Brain microvascular endothelial cell (primary cell): ENCODE measurements around the gene CEP350.
A peak's percentile ranks its signal among the peaks of the same experiment; 100 is the strongest.
"Not testable (repeated sequence)": the region's sequence is repeated elsewhere in the genome, so short reads cannot be mapped to it uniquely, and the experiment has no call there.

Experiments used
- DNase-seq: peaks from one replicate; pipeline ENCODE4 v3.0.0-alpha.2; 2020
- H3K27ac ChIP-seq: fragments of 250-450 bp; sonication (Bioruptor Pico); 2 replicates; pipeline ENCODE4 v1.5.1; 2020; ENCODE audit warnings: mild to moderate bottlenecking, moderate library complexity
- H3K27me3 ChIP-seq: fragments of 250-450 bp; sonication (Bioruptor Pico); replicated peaks from 2 replicates; pipeline ENCODE4 v1.5.1; 2020; ENCODE audit warnings: mild to moderate bottlenecking
- H3K36me3 ChIP-seq: fragments of 250-450 bp; sonication (Bioruptor Pico); replicated peaks from 2 replicates; pipeline ENCODE4 v1.5.1; 2020; ENCODE audit warnings: mild to moderate bottlenecking
- H3K4me3 ChIP-seq: 2 replicates; pipeline ENCODE4 v1.5.1; 2011; ENCODE audit warnings: low read depth, mild to moderate bottlenecking, control low read depth, low read length, moderate library complexity
- CTCF ChIP-seq: IDR thresholded peaks from 2 replicates; pipeline ENCODE4 v1.5.1; 2011; ENCODE audit warnings: low read depth, mild to moderate bottlenecking, moderate library complexity, low read length, control low read depth, inconsistent platforms; ENCODE audit errors: missing control alignments
- in situ Hi-C: cut with HindIII; loops from 2 replicates; pipeline ENCODE4 v1.10.0; 2017; ENCODE audit warnings: low sequenced_read_pairs, low pct_ligation_motif_present

Gene CEP350

GRCh38 chr1:180123463-180123936, 168.9 kb downstream of the CEP350 start:
- TF ChIP-seq CTCF: no peak
- Histone ChIP-seq H3K27ac (no peak overlapping the region), H3K27me3 (no peaks in the 10 kb centered on the region), H3K36me3 (no peaks in the 10 kb centered on the region), H3K4me3 (no peak overlapping the region)
- in situ Hi-C loops: no loop called here
- no peak for DNase-seq

- in situ Hi-C loops: no loop called here
- H3K27me3 ChIP-seq: no peaks in the 10 kb centered on the region
- no peak for TF ChIP-seq CTCF
- no peaks in the 10 kb centered on the region for H3K36me3 ChIP-seq
- DNase-seq: no peak
- H3K4me3 ChIP-seq: no peak overlapping the region
- H3K27ac ChIP-seq: no peak overlapping the region
Measured at GRCh38 chr1:180130651-180131050, 176.0 kb downstream of the CEP350 start.

- no peak overlapping the region for H3K4me3 ChIP-seq
- in situ Hi-C loops: no loop called here
- TF ChIP-seq CTCF: no peak
- H3K36me3 ChIP-seq: no peaks in the 10 kb centered on the region
- peak; percentile 95 for DNase-seq
- H3K27me3 ChIP-seq: no peaks in the 10 kb centered on the region
- peak overlapping the region; percentile 23 for H3K27ac ChIP-seq
Measured at GRCh38 chr1:180131510-180131909, 176.9 kb downstream of the CEP350 start.

- in situ Hi-C loops: no loop called here
- Histone ChIP-seq H3K27ac (no peak overlapping the region), H3K27me3 (no peaks in the 10 kb centered on the region), H3K36me3 (no peaks in the 10 kb centered on the region), H3K4me3 (no peak overlapping the region)
- TF ChIP-seq CTCF: no peak
- no peak for DNase-seq
Measured at GRCh38 chr1:180133193-180133592, 178.6 kb downstream of the CEP350 start.

GRCh38 chr1:180133688-180134087, 179.1 kb downstream of the CEP350 start:
- in situ Hi-C loops, H3K27ac ChIP-seq, H3K4me3 ChIP-seq, DNase-seq, H3K27me3 ChIP-seq, H3K36me3 ChIP-seq: not testable (repeated sequence)

GRCh38 chr1:180135535-180135934, 180.9 kb downstream of the CEP350 start:
- Histone ChIP-seq H3K36me3 (no peaks in the 10 kb centered on the region), H3K4me3 (no peak overlapping the region), H3K27me3 (no peaks in the 10 kb centered on the region), H3K27ac (no peak overlapping the region)
- DNase-seq: no peak
- TF ChIP-seq CTCF: no peak
- in situ Hi-C loops: no loop called here
